Endothelial cell (in vitro differentiated cells): Measurements from ENCODE around the gene PHB1. TPM values are rescaled to one million over a fixed set of nuclear protein-coding genes. Genes with fewer than 3 reads are reported as not detected.
"Not testable (repeated sequence)": the region's sequence is repeated elsewhere in the genome, so short reads cannot be mapped to it uniquely, and the experiment has no call there.

ENCODE experiments used
- DNase-seq: peaks from one replicate; pipeline ENCODE4 v3.0.0; 2021; ENCODE audit warnings: low spot score
- H3K27ac Mint-ChIP-seq: one replicate; pipeline ENCODE4 v1.8.0; 2021; ENCODE audit warnings: mixed read lengths, inconsistent platforms; ENCODE audit not compliant: unreplicated experiment
- H3K27me3 Mint-ChIP-seq: one replicate; pipeline ENCODE4 v1.8.0; 2021; ENCODE audit warnings: mild to moderate bottlenecking, moderate library complexity, mixed read lengths, inconsistent platforms; ENCODE audit not compliant: unreplicated experiment
- H3K36me3 Mint-ChIP-seq: one replicate; pipeline ENCODE4 v1.8.0; 2021; ENCODE audit warnings: mild to moderate bottlenecking, low read depth, mixed read lengths, inconsistent platforms; ENCODE audit not compliant: unreplicated experiment
- H3K4me1 Mint-ChIP-seq: one replicate; pipeline ENCODE4 v1.8.0; 2021; ENCODE audit warnings: mild to moderate bottlenecking, mixed read lengths, inconsistent platforms; ENCODE audit not compliant: unreplicated experiment
- H3K4me3 Mint-ChIP-seq: one replicate; pipeline ENCODE4 v1.8.0; 2021; ENCODE audit warnings: mild to moderate bottlenecking, mixed read lengths, inconsistent platforms; ENCODE audit not compliant: unreplicated experiment
- H3K9me3 Mint-ChIP-seq: one replicate; pipeline ENCODE4 v1.8.0; 2021; ENCODE audit warnings: mixed read lengths, inconsistent platforms; ENCODE audit not compliant: unreplicated experiment
- total RNA-seq: library from RNA; stranded (reverse); fragmentation: NEBNext Ultra II Directional; extraction: Animal tissue kit (Norgen Biotek cat#: 25700); gene quantifications from one replicate; pipeline ENCODE4 v1.2.1, GENCODE V29; 2021; ENCODE audit not compliant: unreplicated experiment
- TF ChIP-seq, protein P1 (sequence below): fragments of 200-600 bp; sonication (generic); IDR thresholded peaks from one replicate; pipeline ENCODE4 v1.5.0; 2021; ENCODE audit warnings: antibody characterized with exemption; ENCODE audit not compliant: unreplicated experiment

Gene PHB1
- total RNA-seq, 1 donor from 2014 or later = 181 TPM

- Mint-ChIP-seq H3K9me3 (no peaks in the 10 kb centered on the region), H3K36me3 (no peaks in the 10 kb centered on the region), H3K27ac (no peak overlapping the region), H3K27me3 (peaks cover 9% of the 10 kb centered on the region), H3K4me1 (no peaks in the 10 kb centered on the region), H3K4me3 (no peak overlapping the region)
- DNase-seq = no peak
- TF ChIP-seq, protein P1, sequence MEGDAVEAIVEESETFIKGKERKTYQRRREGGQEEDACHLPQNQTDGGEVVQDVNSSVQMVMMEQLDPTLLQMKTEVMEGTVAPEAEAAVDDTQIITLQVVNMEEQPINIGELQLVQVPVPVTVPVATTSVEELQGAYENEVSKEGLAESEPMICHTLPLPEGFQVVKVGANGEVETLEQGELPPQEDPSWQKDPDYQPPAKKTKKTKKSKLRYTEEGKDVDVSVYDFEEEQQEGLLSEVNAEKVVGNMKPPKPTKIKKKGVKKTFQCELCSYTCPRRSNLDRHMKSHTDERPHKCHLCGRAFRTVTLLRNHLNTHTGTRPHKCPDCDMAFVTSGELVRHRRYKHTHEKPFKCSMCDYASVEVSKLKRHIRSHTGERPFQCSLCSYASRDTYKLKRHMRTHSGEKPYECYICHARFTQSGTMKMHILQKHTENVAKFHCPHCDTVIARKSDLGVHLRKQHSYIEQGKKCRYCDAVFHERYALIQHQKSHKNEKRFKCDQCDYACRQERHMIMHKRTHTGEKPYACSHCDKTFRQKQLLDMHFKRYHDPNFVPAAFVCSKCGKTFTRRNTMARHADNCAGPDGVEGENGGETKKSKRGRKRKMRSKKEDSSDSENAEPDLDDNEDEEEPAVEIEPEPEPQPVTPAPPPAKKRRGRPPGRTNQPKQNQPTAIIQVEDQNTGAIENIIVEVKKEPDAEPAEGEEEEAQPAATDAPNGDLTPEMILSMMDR = no peak
Observed at GRCh38 chr17:49433000-49433694, 18.5 kb upstream of the PHB1 start.

DNA sequence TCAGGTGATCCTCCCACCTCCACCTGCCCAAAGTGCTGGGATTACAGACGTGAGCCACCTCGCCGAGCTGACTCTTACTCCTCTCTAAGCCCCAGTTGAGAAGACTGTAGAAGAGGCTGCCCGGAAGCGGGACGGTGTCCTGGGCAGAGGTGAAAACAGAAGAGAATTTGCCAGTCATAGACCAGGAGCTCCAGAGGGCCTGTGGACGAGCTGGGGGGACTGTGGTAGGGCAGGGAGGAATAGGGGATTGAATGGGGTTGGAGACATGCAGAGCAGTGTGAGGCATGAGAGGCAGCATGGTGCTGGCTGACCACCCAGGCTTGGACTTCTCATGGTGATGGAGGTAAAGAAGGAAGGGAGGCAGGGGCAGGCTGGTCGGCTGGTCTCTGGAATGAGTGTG, 17.1 kb upstream of the PHB1 start:
- no peak for DNase-seq
- H3K36me3 Mint-ChIP-seq = no peaks in the 10 kb centered on the region
- H3K27ac Mint-ChIP-seq = no peak overlapping the region
- TF ChIP-seq, protein P1 = no peak
- no peaks in the 10 kb centered on the region for H3K4me1 Mint-ChIP-seq
- no peaks in the 10 kb centered on the region for H3K9me3 Mint-ChIP-seq
- no peak overlapping the region for H3K4me3 Mint-ChIP-seq
- H3K27me3 Mint-ChIP-seq = peaks cover 1% of the 10 kb centered on the region

GRCh38 chr17:49425004-49425286, 10.3 kb upstream of the PHB1 start:
- H3K36me3 Mint-ChIP-seq = peaks cover 3% of the 10 kb centered on the region
- H3K9me3 Mint-ChIP-seq = no peaks in the 10 kb centered on the region
- H3K27ac Mint-ChIP-seq = no peak overlapping the region
- H3K4me1 Mint-ChIP-seq = no peaks in the 10 kb centered on the region
- TF ChIP-seq, protein P1 = no peak
- H3K4me3 Mint-ChIP-seq = no peak overlapping the region
- DNase-seq = no peak
- no peaks in the 10 kb centered on the region for H3K27me3 Mint-ChIP-seq

GRCh38 chr17:49424276-49425003, 9.8 kb upstream of the PHB1 start:
- DNase-seq, H3K9me3 Mint-ChIP-seq, H3K36me3 Mint-ChIP-seq, H3K27ac Mint-ChIP-seq, H3K4me3 Mint-ChIP-seq, H3K27me3 Mint-ChIP-seq, H3K4me1 Mint-ChIP-seq: not testable (repeated sequence)

GRCh38 chr17:49422714-49423113, 8.0 kb upstream of the PHB1 start:
- H3K4me3 Mint-ChIP-seq = no peak overlapping the region
- H3K27me3 Mint-ChIP-seq = no peaks in the 10 kb centered on the region
- TF ChIP-seq, protein P1 = no peak
- no peak overlapping the region for H3K27ac Mint-ChIP-seq
- H3K9me3 Mint-ChIP-seq = no peaks in the 10 kb centered on the region
- no peaks in the 10 kb centered on the region for H3K4me1 Mint-ChIP-seq
- H3K36me3 Mint-ChIP-seq = peaks cover 3% of the 10 kb centered on the region
- DNase-seq = no peak

DNA sequence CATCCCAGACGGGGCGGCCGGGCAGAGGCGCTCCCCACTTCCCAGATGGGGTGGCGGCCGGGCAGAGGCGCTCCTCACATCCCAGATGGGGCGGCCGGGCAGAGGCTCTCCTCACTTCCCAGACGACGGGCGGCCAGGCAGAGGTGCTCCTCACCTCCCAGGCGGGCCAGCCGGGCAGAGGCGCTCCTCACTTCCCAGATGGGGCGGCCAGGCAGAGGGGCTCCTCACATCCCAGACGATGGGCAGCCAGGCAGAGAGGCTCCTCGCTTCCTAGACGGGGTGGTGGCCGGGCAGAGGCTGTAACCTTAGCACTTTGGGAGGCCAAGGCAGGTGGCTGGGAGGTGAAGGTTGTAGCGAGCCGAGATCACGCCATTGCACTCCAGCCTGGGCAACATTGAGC, 5.1 kb upstream of the PHB1 start:
- H3K36me3 Mint-ChIP-seq, H3K4me1 Mint-ChIP-seq, H3K27me3 Mint-ChIP-seq, H3K27ac Mint-ChIP-seq, DNase-seq, H3K9me3 Mint-ChIP-seq, H3K4me3 Mint-ChIP-seq: not testable (repeated sequence)

GRCh38 chr17:49418754-49419740, 4.4 kb upstream of the PHB1 start:
- H3K27me3 Mint-ChIP-seq, H3K27ac Mint-ChIP-seq, H3K4me3 Mint-ChIP-seq, H3K36me3 Mint-ChIP-seq, H3K9me3 Mint-ChIP-seq, DNase-seq, H3K4me1 Mint-ChIP-seq: not testable (repeated sequence)
